ENCODE measurements around the gene HBP1.
"Not testable (repeated sequence)": the region's sequence is repeated elsewhere in the genome, so short reads cannot be mapped to it uniquely, and the experiment has no call there.

DNA sequence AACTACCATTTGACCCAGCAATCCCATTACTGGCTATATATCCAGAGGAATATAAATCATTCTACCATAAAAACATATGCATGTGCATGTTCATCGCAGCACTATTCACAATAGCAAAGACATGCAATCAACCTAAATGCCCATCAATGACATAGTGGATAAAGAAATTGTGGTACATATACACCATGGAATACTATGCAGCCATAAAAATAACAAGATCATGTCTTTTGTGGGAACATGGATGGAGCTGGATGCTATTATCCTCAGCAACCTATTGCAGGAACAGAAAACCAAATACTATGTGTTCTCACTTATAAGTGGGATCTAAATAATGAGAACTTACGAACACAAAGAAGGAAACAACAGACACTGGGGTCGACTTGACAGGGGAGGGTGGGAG, 78.0 kb downstream of the HBP1 start:
- TF ChIP-seq, protein P1, sequence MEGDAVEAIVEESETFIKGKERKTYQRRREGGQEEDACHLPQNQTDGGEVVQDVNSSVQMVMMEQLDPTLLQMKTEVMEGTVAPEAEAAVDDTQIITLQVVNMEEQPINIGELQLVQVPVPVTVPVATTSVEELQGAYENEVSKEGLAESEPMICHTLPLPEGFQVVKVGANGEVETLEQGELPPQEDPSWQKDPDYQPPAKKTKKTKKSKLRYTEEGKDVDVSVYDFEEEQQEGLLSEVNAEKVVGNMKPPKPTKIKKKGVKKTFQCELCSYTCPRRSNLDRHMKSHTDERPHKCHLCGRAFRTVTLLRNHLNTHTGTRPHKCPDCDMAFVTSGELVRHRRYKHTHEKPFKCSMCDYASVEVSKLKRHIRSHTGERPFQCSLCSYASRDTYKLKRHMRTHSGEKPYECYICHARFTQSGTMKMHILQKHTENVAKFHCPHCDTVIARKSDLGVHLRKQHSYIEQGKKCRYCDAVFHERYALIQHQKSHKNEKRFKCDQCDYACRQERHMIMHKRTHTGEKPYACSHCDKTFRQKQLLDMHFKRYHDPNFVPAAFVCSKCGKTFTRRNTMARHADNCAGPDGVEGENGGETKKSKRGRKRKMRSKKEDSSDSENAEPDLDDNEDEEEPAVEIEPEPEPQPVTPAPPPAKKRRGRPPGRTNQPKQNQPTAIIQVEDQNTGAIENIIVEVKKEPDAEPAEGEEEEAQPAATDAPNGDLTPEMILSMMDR (IDR thresholded peaks at IDR 0.05; ENCODE audit: insufficient read depth, low read length, poor library complexity, severe bottlenecking) = not testable (repeated sequence)
- TF ChIP-seq EZH2phosphoT487 (conservative IDR thresholded peaks at IDR 0.05; ENCODE audit: low read length) = not testable (repeated sequence)

All from SU-DHL-6 (cell line).